ENCODE results near the gene TOPAZ1. TPM values are rescaled to one million over a fixed set of nuclear protein-coding genes. Genes with fewer than 3 reads are reported as not detected.

Gene TOPAZ1
- total RNA-seq, 4 donors from 2014 or later: not detected

GRCh38 chr3:44353355-44353924 is 111.8 kb downstream of the TOPAZ1 start:
- H3K9me3 ChIP-seq: no peaks in the 10 kb centered on the region
- intact Hi-C loops (cut with DNase I; ENCODE audit: low total_unique reads): no loop called here
- H3K4me3 ChIP-seq: no peak overlapping the region
- H3K36me3 ChIP-seq: peaks cover 0 to 10% (median 1%) of the 10 kb centered on the region in 4 donors
- WGBS, 2 donors (ENCODE audit: low coverage in 1 of 2): 95 to 100% methylated on average over 1 of the region's 1 CpG
- no peak for TF ChIP-seq POLR2A (IDR thresholded peaks at IDR 0.05)
- no peak for TF ChIP-seq EP300 (IDR thresholded peaks at IDR 0.05; ENCODE audit: low read depth)
- no peak for TF ChIP-seq POLR2AphosphoS5 (IDR thresholded peaks at IDR 0.05)
- TF ChIP-seq, protein P1, sequence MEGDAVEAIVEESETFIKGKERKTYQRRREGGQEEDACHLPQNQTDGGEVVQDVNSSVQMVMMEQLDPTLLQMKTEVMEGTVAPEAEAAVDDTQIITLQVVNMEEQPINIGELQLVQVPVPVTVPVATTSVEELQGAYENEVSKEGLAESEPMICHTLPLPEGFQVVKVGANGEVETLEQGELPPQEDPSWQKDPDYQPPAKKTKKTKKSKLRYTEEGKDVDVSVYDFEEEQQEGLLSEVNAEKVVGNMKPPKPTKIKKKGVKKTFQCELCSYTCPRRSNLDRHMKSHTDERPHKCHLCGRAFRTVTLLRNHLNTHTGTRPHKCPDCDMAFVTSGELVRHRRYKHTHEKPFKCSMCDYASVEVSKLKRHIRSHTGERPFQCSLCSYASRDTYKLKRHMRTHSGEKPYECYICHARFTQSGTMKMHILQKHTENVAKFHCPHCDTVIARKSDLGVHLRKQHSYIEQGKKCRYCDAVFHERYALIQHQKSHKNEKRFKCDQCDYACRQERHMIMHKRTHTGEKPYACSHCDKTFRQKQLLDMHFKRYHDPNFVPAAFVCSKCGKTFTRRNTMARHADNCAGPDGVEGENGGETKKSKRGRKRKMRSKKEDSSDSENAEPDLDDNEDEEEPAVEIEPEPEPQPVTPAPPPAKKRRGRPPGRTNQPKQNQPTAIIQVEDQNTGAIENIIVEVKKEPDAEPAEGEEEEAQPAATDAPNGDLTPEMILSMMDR (IDR thresholded peaks at IDR 0.05): no peak
- H3K4me1 ChIP-seq: peaks cover 0 to 10% (median 2%) of the 10 kb centered on the region in 4 donors
- in situ Hi-C loops (cut with MboI; ENCODE audit: low pct_ligation_motif_present in 1 of 4, low pct_unique_long_range_greater_than_20kb in 1 of 4, low sequenced_read_pairs in 3 of 4): no loop called here
- no peak overlapping the region for H3K27ac ChIP-seq
- no peaks in the 10 kb centered on the region for H3K27me3 ChIP-seq
- DNase-seq: no peak

DNA sequence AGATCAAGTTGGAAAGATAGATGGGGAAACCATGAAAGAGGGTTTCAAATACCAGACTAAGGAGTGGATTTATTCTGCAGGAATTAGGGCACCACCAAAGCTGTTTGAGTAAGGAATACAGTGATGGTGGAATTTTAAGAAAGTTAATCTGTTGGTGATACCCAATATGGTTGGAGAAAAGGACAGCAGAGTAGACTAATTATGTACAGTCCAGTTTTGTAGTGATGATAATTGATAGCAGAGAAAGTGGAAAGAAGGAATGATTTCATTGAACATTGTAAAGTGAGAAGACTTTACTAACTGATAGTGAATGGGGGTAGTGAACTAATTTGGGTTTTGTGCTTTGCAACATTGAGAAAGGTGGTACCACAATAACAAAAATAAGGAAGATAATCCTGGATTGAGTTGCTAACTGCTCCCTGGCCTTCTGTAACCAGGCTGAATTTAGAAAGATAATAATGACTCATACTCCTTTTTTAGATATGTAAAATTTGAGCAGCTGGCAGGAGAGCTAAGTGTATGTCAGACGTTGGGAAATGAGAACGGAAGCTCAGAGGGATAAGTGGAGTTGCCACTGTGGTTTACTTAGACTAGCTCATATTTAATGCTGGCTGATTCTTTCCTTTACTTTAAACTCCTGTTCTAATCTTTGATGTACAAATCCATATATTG is 113.8 kb downstream of the TOPAZ1 start:
- peak in 2 of 3 donors; percentile 6 to 24 for TF ChIP-seq POLR2AphosphoS5 (IDR thresholded peaks at IDR 0.05)
- TF ChIP-seq, protein P1 (IDR thresholded peaks at IDR 0.05): no peak
- no peak for TF ChIP-seq POLR2A (IDR thresholded peaks at IDR 0.05)
- no peak for TF ChIP-seq EP300 (IDR thresholded peaks at IDR 0.05; ENCODE audit: low read depth)
- no peaks in the 10 kb centered on the region for H3K9me3 ChIP-seq
- 53 to 58% methylated on average over 2 of the region's 2 CpGs for WGBS, 2 donors (ENCODE audit: low coverage in 1 of 2)
- H3K4me3 ChIP-seq: no peak overlapping the region
- H3K4me1 ChIP-seq: peaks cover 0 to 10% (median 2%) of the 10 kb centered on the region in 4 donors
- no peaks in the 10 kb centered on the region for H3K27me3 ChIP-seq
- H3K27ac ChIP-seq: peak overlapping the region; percentile 0 to 44 (median 32)
- intact Hi-C loops (cut with DNase I; ENCODE audit: low total_unique reads): no loop called here
- H3K36me3 ChIP-seq: peaks cover 0 to 13% (median 2%) of the 10 kb centered on the region in 4 donors
- in situ Hi-C loops (cut with MboI; ENCODE audit: low pct_ligation_motif_present in 1 of 4, low pct_unique_long_range_greater_than_20kb in 1 of 4, low sequenced_read_pairs in 3 of 4): no loop called here
- no peak for DNase-seq

- no peak overlapping the region for H3K4me3 ChIP-seq
- 69 to 70% methylated on average over 2 to 3 of the region's 3 CpGs for whole genome bisulfite sequencing, 2 donors (ENCODE audit: low coverage in 1 of 2)
- H3K4me1 ChIP-seq: peaks cover 0 to 10% (median 2%) of the 10 kb centered on the region in 4 donors
- no peak overlapping the region for H3K27ac ChIP-seq
- peaks cover 0 to 13% (median 5%) of the 10 kb centered on the region in 4 donors for H3K36me3 ChIP-seq
- TF ChIP-seq, protein P1 (IDR thresholded peaks at IDR 0.05): no peak
- TF ChIP-seq EP300 (IDR thresholded peaks at IDR 0.05; ENCODE audit: low read depth) (no peak), POLR2AphosphoS5 (IDR thresholded peaks at IDR 0.05) (no peak), POLR2A (IDR thresholded peaks at IDR 0.05) (no peak)
- intact Hi-C loops (cut with DNase I; ENCODE audit: low total_unique reads): no loop called here
- in situ Hi-C loops (cut with MboI; ENCODE audit: low pct_ligation_motif_present in 1 of 4, low pct_unique_long_range_greater_than_20kb in 1 of 4, low sequenced_read_pairs in 3 of 4): no loop called here
- no peak for DNase-seq
- no peaks in the 10 kb centered on the region for H3K9me3 ChIP-seq
- H3K27me3 ChIP-seq: no peaks in the 10 kb centered on the region
Observed at GRCh38 chr3:44359146-44359751, 117.6 kb downstream of the TOPAZ1 start.

- in situ Hi-C loops (cut with MboI; ENCODE audit: low pct_ligation_motif_present in 1 of 4, low pct_unique_long_range_greater_than_20kb in 1 of 4, low sequenced_read_pairs in 3 of 4) (no loop called here), intact Hi-C loops (cut with DNase I; ENCODE audit: low total_unique reads) (no loop called here)
- Histone ChIP-seq H3K36me3 (peaks cover 0 to 15% (median 4%) of the 10 kb centered on the region in 4 donors), H3K4me1 (no peaks in the 10 kb centered on the region), H3K27me3 (no peaks in the 10 kb centered on the region), H3K27ac (no peak overlapping the region), H3K4me3 (no peak overlapping the region), H3K9me3 (no peaks in the 10 kb centered on the region)
- no peak for DNase-seq
- no peak for TF ChIP-seq EP300 (IDR thresholded peaks at IDR 0.05; ENCODE audit: low read depth)
- TF ChIP-seq POLR2A (IDR thresholded peaks at IDR 0.05): no peak
- TF ChIP-seq, protein P1 (IDR thresholded peaks at IDR 0.05): no peak
- no peak for TF ChIP-seq POLR2AphosphoS5 (IDR thresholded peaks at IDR 0.05)
- 61% methylated on average over 2 of the region's 2 CpGs for WGBS, 2 donors (ENCODE audit: low coverage in 1 of 2)
Observed at GRCh38 chr3:44363591-44363990, 121.9 kb downstream of the TOPAZ1 start.

All from transverse colon (tissue), 4 donors.